ENCODE data around the gene TULP1. TPM values are rescaled to one million over a fixed set of nuclear protein-coding genes. Genes with fewer than 3 reads are reported as not detected.

TULP1 gene
- total RNA-seq, 1 experiment from 2014 or later = not detected

DNA sequence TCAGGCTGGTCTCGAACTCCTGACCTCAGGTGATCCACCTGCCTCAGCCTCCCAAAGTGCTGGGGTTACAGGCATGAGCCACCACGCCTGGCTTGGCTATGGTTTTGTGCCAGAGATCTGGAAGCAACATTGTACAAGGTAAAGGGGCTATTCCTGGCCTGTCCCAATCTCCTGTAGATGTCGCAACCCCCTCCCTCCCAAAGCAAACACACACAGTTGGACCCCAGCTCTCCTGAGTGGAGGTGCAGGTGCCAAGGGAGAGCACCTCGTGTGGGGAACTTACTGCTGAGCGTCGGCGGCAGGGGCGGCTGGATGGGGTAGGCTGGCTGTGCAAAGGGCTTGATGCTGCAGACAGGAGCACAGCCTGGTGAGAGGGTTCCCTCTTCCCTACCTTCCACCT is 35.7 kb downstream of the TULP1 start:
- intact Hi-C loops (cut with micrococcal nuclease) = no loop called here
- H3K27me3 ChIP-seq (ENCODE audit: insufficient read depth, low read length) = no peaks in the 10 kb centered on the region
- H4K20me1 ChIP-seq (ENCODE audit: insufficient read depth) = peaks cover 12% of the 10 kb centered on the region; the same call in 1 of the 2 replicates
- CTCF ChIA-PET = interaction anchor here (0.7 kb wide), 1 partner anchor 8 kb away, joined by 3 read pairs; no protein-coding TSS in a partner anchor
- H3K4me2 ChIP-seq (ENCODE audit: low read length) = no peak overlapping the region
- no peak overlapping the region for H2AFZ ChIP-seq (ENCODE audit: low read depth, low read length, poor library complexity, severe bottlenecking)
- H3K9ac ChIP-seq (ENCODE audit: low read length) = no peak overlapping the region
- no TSS peak for BruUV-seq (replicated peaks)
- no peaks in the 10 kb centered on the region for H3K9me2 ChIP-seq (ENCODE audit: insufficient read depth)
- DNase-seq (ENCODE audit: low read depth, low spot score) (no peak), ATAC-seq (no peak)
- TF ChIP-seq, protein P1, sequence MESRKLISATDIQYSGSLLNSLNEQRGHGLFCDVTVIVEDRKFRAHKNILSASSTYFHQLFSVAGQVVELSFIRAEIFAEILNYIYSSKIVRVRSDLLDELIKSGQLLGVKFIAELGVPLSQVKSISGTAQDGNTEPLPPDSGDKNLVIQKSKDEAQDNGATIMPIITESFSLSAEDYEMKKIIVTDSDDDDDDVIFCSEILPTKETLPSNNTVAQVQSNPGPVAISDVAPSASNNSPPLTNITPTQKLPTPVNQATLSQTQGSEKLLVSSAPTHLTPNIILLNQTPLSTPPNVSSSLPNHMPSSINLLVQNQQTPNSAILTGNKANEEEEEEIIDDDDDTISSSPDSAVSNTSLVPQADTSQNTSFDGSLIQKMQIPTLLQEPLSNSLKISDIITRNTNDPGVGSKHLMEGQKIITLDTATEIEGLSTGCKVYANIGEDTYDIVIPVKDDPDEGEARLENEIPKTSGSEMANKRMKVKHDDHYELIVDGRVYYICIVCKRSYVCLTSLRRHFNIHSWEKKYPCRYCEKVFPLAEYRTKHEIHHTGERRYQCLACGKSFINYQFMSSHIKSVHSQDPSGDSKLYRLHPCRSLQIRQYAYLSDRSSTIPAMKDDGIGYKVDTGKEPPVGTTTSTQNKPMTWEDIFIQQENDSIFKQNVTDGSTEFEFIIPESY (IDR thresholded peaks at IDR 0.05; ENCODE audit: extremely low read depth, insufficient replicate concordance, low read length) = no peak
- TF ChIP-seq CEBPB (IDR thresholded peaks at IDR 0.05; ENCODE audit: low read depth) = no peak
- no peak for TF ChIP-seq EZH2phosphoT487 (IDR thresholded peaks at IDR 0.05; ENCODE audit: borderline replicate concordance)
- TF ChIP-seq POLR2A (IDR thresholded peaks at IDR 0.05; ENCODE audit: borderline replicate concordance, extremely low read depth, insufficient read depth, insufficient read length) = no peak
- no peak for TF ChIP-seq EZH2 (IDR thresholded peaks at IDR 0.05)
- TF ChIP-seq, protein P2, sequence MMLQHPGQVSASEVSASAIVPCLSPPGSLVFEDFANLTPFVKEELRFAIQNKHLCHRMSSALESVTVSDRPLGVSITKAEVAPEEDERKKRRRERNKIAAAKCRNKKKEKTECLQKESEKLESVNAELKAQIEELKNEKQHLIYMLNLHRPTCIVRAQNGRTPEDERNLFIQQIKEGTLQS (IDR thresholded peaks at IDR 0.05) = no peak
- no peak for TF ChIP-seq SP1 (IDR thresholded peaks at IDR 0.05; ENCODE audit: low read depth)
- TF ChIP-seq RAD21 (IDR thresholded peaks at IDR 0.05; ENCODE audit: low read depth) = no peak
- no peak for TF ChIP-seq SRF (IDR thresholded peaks at IDR 0.05; ENCODE audit: low read depth)
- TF ChIP-seq REST (IDR thresholded peaks at IDR 0.05; ENCODE audit: low read depth) = no peak
- no peak for TF ChIP-seq YY1 (IDR thresholded peaks at IDR 0.05; ENCODE audit: extremely low read depth, insufficient replicate concordance, low read depth, low read length)
- H3K79me2 ChIP-seq (ENCODE audit: insufficient read depth, low read length) = peaks cover 4% of the 10 kb centered on the region; the same call in 1 of the 2 replicates
- H3K9me3 ChIP-seq (ENCODE audit: control insufficient read depth in 1 of 2, insufficient read depth in 1 of 2, low read depth in 1 of 2, low read length in 2 of 2) = no peaks in the 10 kb centered on the region
- RAD21 ChIA-PET (ENCODE audit: low non-redundant PET in 1 of 2, low total read pairs in 2 of 2, uncharacterized antibody in 2 of 2, unreplicated experiment in 2 of 2) = no interaction called here
- POLR2A ChIA-PET = interaction anchor here (1.5 kb wide), 1 partner anchor 12 kb away, joined by 3 read pairs; no protein-coding TSS in a partner anchor
- H3K36me3 ChIP-seq (ENCODE audit: control insufficient read depth in 1 of 2, insufficient read depth in 2 of 2, low read length in 2 of 2) = peaks cover 3 to 6% of the 10 kb centered on the region in 2 experiments; a peak in 2 of 4 replicates
- H3K27ac ChIP-seq (ENCODE audit: low read depth, low read length) = no peak overlapping the region
- H3K4me3 ChIP-seq (replicated peaks in 1 of 2; ENCODE audit: low read depth in 1 of 2, low read length in 2 of 2) = no peak overlapping the region
- H3K4me1 ChIP-seq (ENCODE audit: control insufficient read depth in 1 of 2, insufficient read depth in 2 of 2, low read length in 2 of 2) = peaks cover 0 to 4% of the 10 kb centered on the region in 2 experiments; a peak in 1 of 4 replicates

All from HCT116 (cell line).